Measurements from ENCODE around the gene HP1BP3. TPM values are rescaled to one million over a fixed set of nuclear protein-coding genes. Genes with fewer than 3 reads are reported as not detected.

HP1BP3 gene
- total RNA-seq, 3 donors from 2014 or later (not counting 1 experiment from before 2014, with no cell fraction given), result 243 to 296 (median 274) TPM

DNA sequence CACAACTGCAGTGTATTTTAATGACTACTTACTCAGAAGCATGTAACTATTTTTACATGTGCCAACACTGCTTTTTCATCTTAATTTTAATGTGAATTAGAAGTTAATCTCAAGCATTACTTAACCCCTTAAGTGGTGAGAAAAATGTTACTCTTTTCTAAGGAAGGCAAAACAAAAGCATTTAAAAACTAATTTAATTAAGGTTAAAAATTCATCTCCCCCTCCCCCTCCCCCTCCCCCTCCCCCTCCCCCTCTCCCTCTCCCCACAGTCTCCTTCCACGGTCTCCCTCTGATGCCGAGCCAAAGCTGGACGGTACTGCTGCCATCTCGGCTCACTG lies 27.4 kb upstream of the HP1BP3 start:
- no peaks in the 10 kb centered on the region for H3K27me3 ChIP-seq (ENCODE audit: control insufficient read depth, insufficient read depth, low read length)
- no peaks in the 10 kb centered on the region for H3K9me3 ChIP-seq (ENCODE audit: control insufficient read depth, insufficient read depth, low read length)
- Mint-ChIP-seq H3K4me3 (no peak overlapping the region), H3K27ac (no peak overlapping the region), H3K9me3 (no peaks in the 10 kb centered on the region), H3K4me1 (no peaks in the 10 kb centered on the region), H3K27me3 (ENCODE audit: low read depth in 2 of 2) (no peaks in the 10 kb centered on the region), H3K36me3 (no peaks in the 10 kb centered on the region)
- intact Hi-C loops (cut with micrococcal nuclease), result no loop called here
- DNase-seq (no peak), ATAC-seq (no peak)
- H3K4me1 ChIP-seq (ENCODE audit: control insufficient read depth, insufficient read depth, low read length), result no peaks in the 10 kb centered on the region
- H3K36me3 ChIP-seq (ENCODE audit: control insufficient read depth, insufficient read depth, low read length), result peaks cover 17% of the 10 kb centered on the region
- no peak overlapping the region for H3K4me3 ChIP-seq (ENCODE audit: low read length)
- no peak overlapping the region for H3K27ac ChIP-seq (ENCODE audit: low read length)
- no CpG with 5 or more reads among the region's 4 CpGs for WGBS (ENCODE audit: insufficient coverage)
- TF ChIP-seq, protein P1, sequence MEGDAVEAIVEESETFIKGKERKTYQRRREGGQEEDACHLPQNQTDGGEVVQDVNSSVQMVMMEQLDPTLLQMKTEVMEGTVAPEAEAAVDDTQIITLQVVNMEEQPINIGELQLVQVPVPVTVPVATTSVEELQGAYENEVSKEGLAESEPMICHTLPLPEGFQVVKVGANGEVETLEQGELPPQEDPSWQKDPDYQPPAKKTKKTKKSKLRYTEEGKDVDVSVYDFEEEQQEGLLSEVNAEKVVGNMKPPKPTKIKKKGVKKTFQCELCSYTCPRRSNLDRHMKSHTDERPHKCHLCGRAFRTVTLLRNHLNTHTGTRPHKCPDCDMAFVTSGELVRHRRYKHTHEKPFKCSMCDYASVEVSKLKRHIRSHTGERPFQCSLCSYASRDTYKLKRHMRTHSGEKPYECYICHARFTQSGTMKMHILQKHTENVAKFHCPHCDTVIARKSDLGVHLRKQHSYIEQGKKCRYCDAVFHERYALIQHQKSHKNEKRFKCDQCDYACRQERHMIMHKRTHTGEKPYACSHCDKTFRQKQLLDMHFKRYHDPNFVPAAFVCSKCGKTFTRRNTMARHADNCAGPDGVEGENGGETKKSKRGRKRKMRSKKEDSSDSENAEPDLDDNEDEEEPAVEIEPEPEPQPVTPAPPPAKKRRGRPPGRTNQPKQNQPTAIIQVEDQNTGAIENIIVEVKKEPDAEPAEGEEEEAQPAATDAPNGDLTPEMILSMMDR (IDR thresholded peaks at IDR 0.05), result no peak

DNA sequence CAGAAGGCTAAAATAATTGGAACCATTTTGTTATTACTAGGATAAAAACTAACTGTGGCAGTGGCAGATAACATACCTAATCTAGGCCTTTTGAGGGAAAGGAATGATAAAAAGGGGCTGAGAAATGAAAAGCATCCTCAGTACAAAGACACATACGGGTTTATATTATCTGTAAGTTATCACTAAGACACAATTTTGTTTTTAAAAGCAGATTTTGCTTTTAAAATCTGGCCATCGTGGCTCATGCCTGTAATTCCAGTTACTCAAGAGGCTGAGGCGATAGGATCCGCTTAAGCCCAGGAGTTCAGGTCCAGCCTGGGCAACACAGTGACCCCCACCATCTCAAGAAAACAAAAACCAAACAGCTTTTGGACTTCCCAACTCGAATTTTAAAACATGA lies 24.8 kb upstream of the HP1BP3 start:
- H3K4me1 Mint-ChIP-seq, result no peaks in the 10 kb centered on the region
- H3K36me3 Mint-ChIP-seq, result no peaks in the 10 kb centered on the region
- no peaks in the 10 kb centered on the region for H3K27me3 ChIP-seq (ENCODE audit: control insufficient read depth, insufficient read depth, low read length)
- no peaks in the 10 kb centered on the region for H3K9me3 ChIP-seq (ENCODE audit: control insufficient read depth, insufficient read depth, low read length)
- WGBS (ENCODE audit: insufficient coverage), result 100% methylated on average over 3 of the region's 5 CpGs
- H3K27ac ChIP-seq (ENCODE audit: low read length), result no peak overlapping the region
- H3K4me3 Mint-ChIP-seq, result no peak overlapping the region
- ATAC-seq (no peak), DNase-seq (no peak)
- no peaks in the 10 kb centered on the region for H3K27me3 Mint-ChIP-seq (ENCODE audit: low read depth in 2 of 2)
- H3K36me3 ChIP-seq (ENCODE audit: control insufficient read depth, insufficient read depth, low read length), result peaks cover 20% of the 10 kb centered on the region
- no peak overlapping the region for H3K27ac Mint-ChIP-seq
- no peak overlapping the region for H3K4me3 ChIP-seq (ENCODE audit: low read length)
- TF ChIP-seq, protein P1 (IDR thresholded peaks at IDR 0.05), result no peak
- intact Hi-C loops (cut with micrococcal nuclease), result no loop called here
- H3K9me3 Mint-ChIP-seq, result no peaks in the 10 kb centered on the region
- H3K4me1 ChIP-seq (ENCODE audit: control insufficient read depth, insufficient read depth, low read length), result no peaks in the 10 kb centered on the region

DNA sequence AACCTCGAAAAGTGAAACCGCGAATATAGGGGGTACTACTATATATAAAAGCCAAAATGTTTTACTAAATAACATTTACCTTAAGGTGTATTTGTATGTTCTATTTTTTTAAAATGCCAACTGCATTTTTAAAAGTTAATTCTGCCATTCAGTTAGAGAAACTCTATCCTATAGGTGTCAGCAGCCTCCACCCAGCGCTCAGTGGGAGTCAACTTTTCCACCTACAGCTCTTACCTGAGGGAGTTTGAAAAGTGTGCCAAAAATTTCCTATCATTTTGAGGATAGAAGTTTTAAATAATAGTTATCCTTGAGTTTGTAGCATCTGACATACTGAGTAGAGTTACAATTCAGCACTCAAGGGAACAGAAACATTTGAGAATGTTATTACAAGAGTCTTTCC lies 6.1 kb upstream of the HP1BP3 start:
- Mint-ChIP-seq H3K36me3 (no peaks in the 10 kb centered on the region), H3K9me3 (no peaks in the 10 kb centered on the region), H3K4me1 (peaks cover 2% of the 10 kb centered on the region in 2 donors), H3K27me3 (ENCODE audit: low read depth in 2 of 2) (no peaks in the 10 kb centered on the region), H3K27ac (no peak overlapping the region), H3K4me3 (no peak overlapping the region)
- intact Hi-C loops (cut with micrococcal nuclease), result no loop called here
- no peak overlapping the region for H3K27ac ChIP-seq (ENCODE audit: low read length)
- no peaks in the 10 kb centered on the region for H3K27me3 ChIP-seq (ENCODE audit: control insufficient read depth, insufficient read depth, low read length)
- H3K36me3 ChIP-seq (ENCODE audit: control insufficient read depth, insufficient read depth, low read length), result no peaks in the 10 kb centered on the region
- H3K4me1 ChIP-seq (ENCODE audit: control insufficient read depth, insufficient read depth, low read length), result no peaks in the 10 kb centered on the region
- no peak for DNase-seq
- ATAC-seq, result no peak
- no peak overlapping the region for H3K4me3 ChIP-seq (ENCODE audit: low read length)
- no CpG with 5 or more reads among the region's 4 CpGs for WGBS (ENCODE audit: insufficient coverage)
- TF ChIP-seq, protein P1 (IDR thresholded peaks at IDR 0.05), result no peak
- H3K9me3 ChIP-seq (ENCODE audit: control insufficient read depth, insufficient read depth, low read length), result no peaks in the 10 kb centered on the region

DNA sequence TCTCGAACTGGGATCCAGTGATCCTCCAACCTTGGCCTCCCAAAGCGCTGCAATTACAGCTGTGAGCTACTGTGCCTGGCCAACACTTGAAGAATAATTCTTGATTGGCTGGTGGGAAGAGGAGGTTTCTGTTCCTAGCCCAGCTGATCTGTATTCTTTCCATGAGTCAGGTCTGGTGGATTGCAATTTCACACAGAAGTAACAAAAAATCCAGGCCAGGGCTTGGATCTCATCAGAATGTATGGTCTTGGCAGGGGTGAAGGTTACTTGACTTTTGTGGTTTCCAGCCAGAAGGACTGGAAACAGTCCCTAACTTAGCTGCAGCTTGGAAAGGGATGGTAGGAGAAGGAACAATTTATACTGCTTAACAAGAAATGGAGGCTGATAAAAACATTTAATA lies 5.1 kb upstream of the HP1BP3 start:
- Mint-ChIP-seq H3K27ac (no peak overlapping the region), H3K36me3 (no peaks in the 10 kb centered on the region), H3K4me3 (no peak overlapping the region), H3K27me3 (ENCODE audit: low read depth in 2 of 2) (no peaks in the 10 kb centered on the region), H3K9me3 (no peaks in the 10 kb centered on the region), H3K4me1 (peaks cover 10% of the 10 kb centered on the region in 2 donors)
- Histone ChIP-seq H3K36me3 (ENCODE audit: control insufficient read depth, insufficient read depth, low read length) (no peaks in the 10 kb centered on the region), H3K27me3 (ENCODE audit: control insufficient read depth, insufficient read depth, low read length) (no peaks in the 10 kb centered on the region), H3K9me3 (ENCODE audit: control insufficient read depth, insufficient read depth, low read length) (no peaks in the 10 kb centered on the region), H3K27ac (ENCODE audit: low read length) (no peak overlapping the region), H3K4me1 (ENCODE audit: control insufficient read depth, insufficient read depth, low read length) (peaks cover 6% of the 10 kb centered on the region), H3K4me3 (ENCODE audit: low read length) (no peak overlapping the region)
- intact Hi-C loops (cut with micrococcal nuclease), result no loop called here
- ATAC-seq (no peak), DNase-seq (no peak)
- WGBS (ENCODE audit: insufficient coverage), result 100% methylated on average over 2 of the region's 2 CpGs
- TF ChIP-seq, protein P1 (IDR thresholded peaks at IDR 0.05), result no peak

Data from natural killer cell (primary cell).